HEK293 (cell line): ENCODE measurements around the gene MSRB2.

ENCODE experiments used
- CTCF ChIA-PET: fragments of 350-600 bp; formaldehyde crosslinking; extraction: SDS; loops from one replicate; lab custom pipeline; 2021; ENCODE audit warnings: antibody characterized with exemption; lab: Yijun Ruan, JAX
- POLR2A ChIA-PET: fragments of 300-600 bp; formaldehyde crosslinking; extraction: SDS; loops from one replicate; lab custom pipeline; 2020; ENCODE audit warnings: antibody characterized with exemption, inconsistent platforms; lab: Yijun Ruan, JAX
- H3K27ac ChIP-seq: fragments of 200-500 bp; sonication (Bioruptor generic); 2 replicates; pipeline ENCODE4 v1.5.1; 2014; ENCODE audit warnings: low read depth, low read length, control low read depth, inconsistent platforms; ENCODE audit errors: extremely low read depth
- H3K36me3 ChIP-seq, 2 experiments: fragments of 200-500 bp in 1 of 2; sonication (Bioruptor generic) in 1 of 2; 1 replicate in 1 of 2; 2 replicates in 1 of 2; pipeline ENCODE4 v1.5.1; 2014 to 2017; ENCODE audit warnings: inconsistent platforms in 2 of 2, low read length in 2 of 2; ENCODE audit not compliant: control insufficient read depth in 2 of 2, insufficient read depth in 1 of 2
- H3K4me1 ChIP-seq: fragments of 200-500 bp; sonication (Bioruptor generic); 2 replicates; pipeline ENCODE4 v1.5.1; 2014; ENCODE audit warnings: mild to moderate bottlenecking, low read length, inconsistent platforms; ENCODE audit not compliant: control insufficient read depth, insufficient read depth
- H3K4me3 ChIP-seq: 2 replicates; pipeline ENCODE4 v1.5.1; 2011; ENCODE audit warnings: low read depth, mild to moderate bottlenecking, control low read depth, low read length, moderate library complexity
- H3K9me3 ChIP-seq: fragments of 200-500 bp; sonication (Bioruptor generic); 2 replicates; pipeline ENCODE4 v1.5.1; 2014; ENCODE audit warnings: low read depth, low read length, inconsistent platforms; ENCODE audit not compliant: control insufficient read depth, insufficient read depth
- PRDM10 ChIP-seq: fragments of 450-650 bp; formaldehyde crosslinking; IDR thresholded peaks from 2 replicates; pipeline ENCODE4 v1.5.1; 2016; ENCODE audit warnings: missing biosample characterization, missing genetic modification characterization
- SETDB1 ChIP-seq: IDR thresholded peaks from one replicate; pipeline ENCODE4 v1.6.1; 2017; ENCODE audit warnings: mild to moderate bottlenecking, low read length, moderate library complexity, mixed read lengths; ENCODE audit not compliant: insufficient read length
- ZBTB17 ChIP-seq: fragments of 450-650 bp; formaldehyde crosslinking; IDR thresholded peaks from 2 replicates; pipeline ENCODE4 v1.5.1; 2016; ENCODE audit warnings: missing biosample characterization, missing genetic modification characterization
- ZNF140 ChIP-seq: fragments of 450-650 bp; formaldehyde crosslinking; IDR thresholded peaks from 2 replicates; pipeline ENCODE4 v1.5.1; 2016; ENCODE audit warnings: missing biosample characterization, missing genetic modification characterization
- ZNF184 ChIP-seq: fragments of 450-650 bp; IDR thresholded peaks from 2 replicates; pipeline ENCODE4 v1.5.1; 2018; ENCODE audit warnings: missing biosample characterization, mild to moderate bottlenecking, missing genetic modification characterization
- ZNF280C ChIP-seq: fragments of 450-650 bp; formaldehyde crosslinking; IDR thresholded peaks from 2 replicates; pipeline ENCODE4 v1.5.1; 2016; ENCODE audit warnings: missing biosample characterization, missing genetic modification characterization
- ZNF391 ChIP-seq: fragments of 450-650 bp; formaldehyde crosslinking; IDR thresholded peaks from 2 replicates; pipeline ENCODE4 v1.5.1; 2016; ENCODE audit warnings: low read depth, missing biosample characterization, missing genetic modification characterization, borderline replicate concordance
- ZNF521 ChIP-seq: fragments of 450-650 bp; formaldehyde crosslinking; IDR thresholded peaks from 2 replicates; pipeline ENCODE4 v1.5.1; 2017; ENCODE audit warnings: missing biosample characterization, mild to moderate bottlenecking, missing genetic modification characterization
- ZNF629 ChIP-seq: fragments of 450-650 bp; formaldehyde crosslinking; IDR thresholded peaks from 2 replicates; pipeline ENCODE4 v1.5.1; 2017; ENCODE audit warnings: missing biosample characterization, missing genetic modification characterization
- ZNF645 ChIP-seq: fragments of 450-650 bp; formaldehyde crosslinking; IDR thresholded peaks from 2 replicates; pipeline ENCODE4; 2016; ENCODE audit warnings: missing biosample characterization, missing genetic modification characterization
- ZNF830 ChIP-seq: fragments of 450-650 bp; IDR thresholded peaks from 2 replicates; pipeline ENCODE4 v1.5.0; 2018; ENCODE audit warnings: missing biosample characterization, missing genetic modification characterization, low read depth, mild to moderate bottlenecking, moderate library complexity
- ZSCAN30 ChIP-seq: fragments of 450-650 bp; IDR thresholded peaks from 2 replicates; pipeline ENCODE4 v1.5.1; 2018; ENCODE audit warnings: missing biosample characterization, mild to moderate bottlenecking, missing genetic modification characterization, moderate library complexity
- ZSCAN4 ChIP-seq: fragments of 450-650 bp; formaldehyde crosslinking; IDR thresholded peaks from 2 replicates; pipeline ENCODE4 v1.5.1; 2017; ENCODE audit warnings: missing biosample characterization, missing genetic modification characterization

Gene MSRB2

GRCh38 chr10:23047201-23048050, 48.0 kb upstream of the MSRB2 start:
- Histone ChIP-seq H3K36me3 (no peaks in the 10 kb centered on the region), H3K4me1 (peaks cover 6% of the 10 kb centered on the region; the same call in 1 of the 2 replicates), H3K4me3 (no peak overlapping the region), H3K27ac (no peak overlapping the region), H3K9me3 (no peaks in the 10 kb centered on the region)
- CTCF ChIA-PET = interaction anchor here (0.6 to 1.0 kb wide), 2 partner anchors 47 to 1457 kb away, joined by 3 read pairs; no protein-coding TSS in a partner anchor
- TF ChIP-seq ZNF830 (tag by site-specific recombination) = no peak
- no peak for TF ChIP-seq ZNF391 (tag by site-specific recombination)
- no peak for TF ChIP-seq ZSCAN4 (tag by site-specific recombination)
- TF ChIP-seq ZNF629 = no peak
- TF ChIP-seq ZNF184 = no peak
- no peak for TF ChIP-seq ZNF140 (tag by site-specific recombination)
- TF ChIP-seq ZSCAN30 (tag by site-specific recombination) = no peak
- no peak for TF ChIP-seq ZNF521 (tag by site-specific recombination)
- peak; percentile 28; the same call in 1 of the 2 replicates for TF ChIP-seq ZBTB17
- POLR2A ChIA-PET = no interaction called here

GRCh38 chr10:23048191-23048590, 47.2 kb upstream of the MSRB2 start:
- TF ChIP-seq PRDM10 (tag by site-specific recombination) (no peak), ZNF280C (tag by site-specific recombination) (no peak), SETDB1 (no peak), ZNF645 (tag by site-specific recombination) (no peak)
- H3K4me1 ChIP-seq = peaks cover 6% of the 10 kb centered on the region; the same call in 1 of the 2 replicates
- POLR2A ChIA-PET = no interaction called here
- CTCF ChIA-PET = interaction anchor here (0.6 kb wide), 2 partner anchors 8 to 35 kb away, joined by 3 to 4 read pairs; no protein-coding TSS in a partner anchor
- no peaks in the 10 kb centered on the region for H3K36me3 ChIP-seq
- H3K9me3 ChIP-seq = no peaks in the 10 kb centered on the region
- H3K27ac ChIP-seq = no peak overlapping the region
- H3K4me3 ChIP-seq = no peak overlapping the region
